HG03108 (cell line): ENCODE data around the gene COL24A1.

Source experiments
- ATAC-seq: cut with Tn5 transposase; IDR thresholded peaks from one replicate; pipeline ENCODE4 v1.9.1; 2021; ENCODE audit warnings: moderate library complexity; ENCODE audit not compliant: unreplicated experiment

The COL24A1 gene

GRCh38 chr1:85705940-85706339 lies 450.6 kb downstream of the COL24A1 start:
- no peak for ATAC-seq

- ATAC-seq, result no peak
Measured at GRCh38 chr1:85700422-85700821, 456.1 kb downstream of the COL24A1 start.

GRCh38 chr1:85697895-85698294 lies 458.7 kb downstream of the COL24A1 start:
- ATAC-seq, result no peak

GRCh38 chr1:85692730-85693314 lies 463.8 kb downstream of the COL24A1 start:
- ATAC-seq, result no peak

- no peak for ATAC-seq
Measured at GRCh38 chr1:85689775-85690404, 466.7 kb downstream of the COL24A1 start.

- no peak for ATAC-seq
Measured at GRCh38 chr1:85683292-85684025, 473.1 kb downstream of the COL24A1 start.

- ATAC-seq, result no peak
Measured at GRCh38 chr1:85681087-85681486, 475.5 kb downstream of the COL24A1 start.
